NCI-H345 treated with DMSO at 0.1 percent for 48 hours (cell line): ENCODE results near the gene INTS4.
"Not testable (repeated sequence)": the region's sequence is repeated elsewhere in the genome, so short reads cannot be mapped to it uniquely, and the experiment has no call there.

Source experiments
- DNase-seq: peaks from one replicate; lab custom pipeline; 2025; ENCODE audit not compliant: unreplicated experiment; lab: John Stamatoyannopoulos, UW

Gene INTS4

GRCh38 chr11:77884186-77884828 is 110.2 kb downstream of the INTS4 start:
- DNase-seq = no peak

- no peak for DNase-seq
Observed at GRCh38 chr11:77883775-77884174, 110.7 kb downstream of the INTS4 start.

- no peak for DNase-seq
Observed at GRCh38 chr11:77882396-77882795, 112.1 kb downstream of the INTS4 start.

GRCh38 chr11:77879218-77879617 is 115.2 kb downstream of the INTS4 start:
- DNase-seq = no peak

- not testable (repeated sequence) for DNase-seq
Observed at GRCh38 chr11:77878247-77878646, 116.2 kb downstream of the INTS4 start.

- no peak for DNase-seq
Observed at GRCh38 chr11:77876045-77876444, 118.4 kb downstream of the INTS4 start.

GRCh38 chr11:77874206-77874605 is 120.3 kb downstream of the INTS4 start:
- DNase-seq = no peak

GRCh38 chr11:77873345-77873744 is 121.1 kb downstream of the INTS4 start:
- no peak for DNase-seq

- no peak for DNase-seq
Observed at GRCh38 chr11:77871855-77872254, 122.6 kb downstream of the INTS4 start.

- no peak for DNase-seq
Observed at GRCh38 chr11:77868744-77869143, 125.7 kb downstream of the INTS4 start.

GRCh38 chr11:77866336-77866735 is 128.1 kb downstream of the INTS4 start:
- DNase-seq = no peak

- no peak for DNase-seq
Observed at GRCh38 chr11:77865805-77866204, 128.7 kb downstream of the INTS4 start.

- not testable (repeated sequence) for DNase-seq
Observed at GRCh38 chr11:77861444-77861843, 133.0 kb downstream of the INTS4 start.

- not testable (repeated sequence) for DNase-seq
Observed at GRCh38 chr11:77857906-77858457, 136.5 kb downstream of the INTS4 start.

- no peak for DNase-seq
Observed at GRCh38 chr11:77854838-77855237, 139.6 kb downstream of the INTS4 start.

- DNase-seq = no peak
Observed at GRCh38 chr11:77851503-77851902, 143.0 kb downstream of the INTS4 start.

GRCh38 chr11:77843700-77844099 is 150.8 kb downstream of the INTS4 start:
- not testable (repeated sequence) for DNase-seq

GRCh38 chr11:77842441-77843121 is 151.9 kb downstream of the INTS4 start:
- DNase-seq = no peak

- no peak for DNase-seq
Observed at GRCh38 chr11:77833302-77833701, 161.2 kb downstream of the INTS4 start.

- no peak for DNase-seq
Observed at GRCh38 chr11:77828926-77829325, 165.5 kb downstream of the INTS4 start.
